ENCODE results near the gene ADI1. TPM values are rescaled to one million over a fixed set of nuclear protein-coding genes. Genes with fewer than 3 reads are reported as not detected.

The ADI1 gene
- total and polyA plus RNA-seq, 2 of the 8 experiments (the other 6 are each of a cell fraction or from before 2014, with no cell fraction given) = 12.2 to 40.2 TPM

- H3K79me2 ChIP-seq (ENCODE audit: control insufficient read depth in 1 of 2, insufficient read depth in 2 of 2, low read length in 2 of 2) = peaks cover 0 to 4% of the 10 kb centered on the region in 2 experiments; a peak in 1 of 4 replicates
Measured at GRCh38 chr2:3512086-3512485, 7.2 kb downstream of the ADI1 start.

More at GRCh38 chr2:3512086-3512485, 7.2 kb downstream of the ADI1 start:
- Histone ChIP-seq H2BK5ac (ENCODE audit: low read depth, low read length) (no peak overlapping the region), H3K79me1 (ENCODE audit: low read depth, low read length) (no peaks in the 10 kb centered on the region), H3K14ac (ENCODE audit: insufficient read length) (no peak overlapping the region), H3K9ac (replicated peaks in 1 of 4; ENCODE audit: extremely low read depth in 1 of 4, low read depth in 3 of 4, low read length in 3 of 4) (no peak overlapping the region), H3K27ac (ENCODE audit: low read depth, low read length) (no peak overlapping the region), H4K8ac (ENCODE audit: extremely low read depth, insufficient read depth, low read length) (no peak overlapping the region), H3K4me1 (replicated peaks in 1 of 4; ENCODE audit: control insufficient read depth in 3 of 4, insufficient read depth in 4 of 4, low read length in 3 of 4) (no peaks in the 10 kb centered on the region), H3K36me3 (ENCODE audit: control insufficient read depth in 2 of 4, insufficient read depth in 4 of 4, low read length in 3 of 4) (peaks cover 2 to 9% (median 3%) of the 10 kb centered on the region in 4 experiments; a peak in 6 of 8 replicates), H4K5ac (ENCODE audit: insufficient read length, low read depth, low read length) (no peak overlapping the region), H3K4me3 (ENCODE audit: extremely low read depth in 1 of 4, insufficient read depth in 2 of 4, low read depth in 3 of 4, low read length in 4 of 4) (no peak overlapping the region), H2BK120ac (replicated peaks; ENCODE audit: low read depth, low read length) (no peak overlapping the region), H3K9me3 (ENCODE audit: insufficient read depth in 2 of 2, low read depth in 1 of 2, low read length in 1 of 2) (no peaks in the 10 kb centered on the region), H3K4me2 (ENCODE audit: insufficient read depth in 1 of 2, low read depth in 2 of 2, low read length in 2 of 2) (no peak overlapping the region), H3K23ac (ENCODE audit: insufficient read length) (no peak overlapping the region), H3K27me3 (replicated peaks in 1 of 4; ENCODE audit: control insufficient read depth in 3 of 4, extremely low read depth in 1 of 4, insufficient read depth in 3 of 4, low read length in 3 of 4) (no peaks in the 10 kb centered on the region), H3K56ac (replicated peaks; ENCODE audit: insufficient read length, low read depth, low read length) (no peak overlapping the region), H2BK12ac (ENCODE audit: low read depth, low read length) (no peak overlapping the region), H2AK5ac (ENCODE audit: low read depth, low read length) (no peak overlapping the region), H4K91ac (replicated peaks; ENCODE audit: insufficient read length, low read length) (no peak overlapping the region), H3K18ac (ENCODE audit: extremely low read depth, low read length) (no peak overlapping the region), H2BK20ac (ENCODE audit: low read length) (no peak overlapping the region), H3K23me2 (ENCODE audit: low read depth, low read length) (no peaks in the 10 kb centered on the region), H3K4ac (replicated peaks; ENCODE audit: insufficient read length, low read depth, low read length) (no peak overlapping the region), H2BK15ac (ENCODE audit: low read length) (no peak overlapping the region), H4K20me1 (replicated peaks in 1 of 2; ENCODE audit: control insufficient read depth in 1 of 2, insufficient read depth in 2 of 2, low read length in 2 of 2) (no peaks in the 10 kb centered on the region), H2AFZ (ENCODE audit: low read length) (no peak overlapping the region)
- POLR2A ChIA-PET (ENCODE audit: partially characterized antibody) = no interaction called here
- FAIRE-seq = no peak
- TF ChIP-seq MAX (IDR thresholded peaks at IDR 0.05) (no peak), BRCA1 (IDR thresholded peaks at IDR 0.05; ENCODE audit: low read depth, low read length) (no peak), SP4 (IDR thresholded peaks at IDR 0.05; ENCODE audit: low read length) (no peak), SIX5 (IDR thresholded peaks at IDR 0.05; ENCODE audit: low read depth, low read length) (no peak), CTBP2 (IDR thresholded peaks at IDR 0.05; ENCODE audit: borderline replicate concordance, insufficient read depth, insufficient read length, low read length) (no peak), KDM5A (IDR thresholded peaks at IDR 0.05; ENCODE audit: low read length) (no peak), MAFK (IDR thresholded peaks at IDR 0.05; ENCODE audit: low read depth, low read length) (no peak), E2F6 (IDR thresholded peaks at IDR 0.05) (no peak), RAD21 (IDR thresholded peaks at IDR 0.05 in 1 of 2, conservative IDR thresholded peaks at IDR 0.05 in 1 of 2; ENCODE audit: low read depth in 2 of 2, low read length in 2 of 2) (no peak), TEAD4 (IDR thresholded peaks at IDR 0.05; ENCODE audit: low read depth, low read length) (no peak), SIRT6 (IDR thresholded peaks at IDR 0.05; ENCODE audit: low read length) (no peak), BACH1 (IDR thresholded peaks at IDR 0.05; ENCODE audit: low read length) (no peak), SUZ12 (IDR thresholded peaks at IDR 0.05; ENCODE audit: low read length) (no peak)
- WGBS, 2 experiments (ENCODE audit: extremely low coverage in 1 of 2, insufficient coverage in 1 of 2, insufficient read length in 1 of 2, insufficient replicate concordance in 2 of 2, low coverage in 1 of 2, low lambda C conversion rate in 2 of 2, missing lambda C conversion rate in 1 of 2) = 78% methylated on average over 2 of the region's 2 CpGs; no CpG with 5 or more reads in 1 of the 2 experiments
- CTCF ChIA-PET (ENCODE audit: partially characterized antibody) = no interaction called here
- DNase-seq (ENCODE audit: low read depth in 1 of 2, low spot score in 2 of 2) = no peak

All from H1 (cell line).